Testis (tissue), 2 donors: ENCODE results near the gene MIA3.

ENCODE experiments used
- CTCF ChIP-seq, 3 experiments: fragments of 450-650 bp in 2 of 3; fragments of 200-600 bp in 1 of 3; sonication (generic) in 1 of 3; IDR thresholded peaks; one replicate each; pipeline ENCODE4 v1.5.1; 2016 to 2019; ENCODE audit warnings: antibody characterized with exemption in 3 of 3, mild to moderate bottlenecking in 2 of 3, moderate library complexity in 1 of 3
- POLR2A ChIP-seq: fragments of 450-650 bp; IDR thresholded peaks from one replicate; pipeline ENCODE4 v1.6.1; 2017; ENCODE audit warnings: antibody characterized with exemption, mild to moderate bottlenecking, moderate library complexity

- TF ChIP-seq CTCF (IDR thresholded peaks at IDR 0.05) (no peak), POLR2A (no peak)
Observed at GRCh38 chr1:222624214-222624613, 6.3 kb downstream of the MIA3 start.
